ENCODE data around the gene ATG101. TPM values are rescaled to one million over a fixed set of nuclear protein-coding genes. Genes with fewer than 3 reads are reported as not detected.

ATG101 gene
- polyA plus RNA-seq, 1 of the 3 experiments (the other 2 are of a cell fraction), result 160 TPM

DNA sequence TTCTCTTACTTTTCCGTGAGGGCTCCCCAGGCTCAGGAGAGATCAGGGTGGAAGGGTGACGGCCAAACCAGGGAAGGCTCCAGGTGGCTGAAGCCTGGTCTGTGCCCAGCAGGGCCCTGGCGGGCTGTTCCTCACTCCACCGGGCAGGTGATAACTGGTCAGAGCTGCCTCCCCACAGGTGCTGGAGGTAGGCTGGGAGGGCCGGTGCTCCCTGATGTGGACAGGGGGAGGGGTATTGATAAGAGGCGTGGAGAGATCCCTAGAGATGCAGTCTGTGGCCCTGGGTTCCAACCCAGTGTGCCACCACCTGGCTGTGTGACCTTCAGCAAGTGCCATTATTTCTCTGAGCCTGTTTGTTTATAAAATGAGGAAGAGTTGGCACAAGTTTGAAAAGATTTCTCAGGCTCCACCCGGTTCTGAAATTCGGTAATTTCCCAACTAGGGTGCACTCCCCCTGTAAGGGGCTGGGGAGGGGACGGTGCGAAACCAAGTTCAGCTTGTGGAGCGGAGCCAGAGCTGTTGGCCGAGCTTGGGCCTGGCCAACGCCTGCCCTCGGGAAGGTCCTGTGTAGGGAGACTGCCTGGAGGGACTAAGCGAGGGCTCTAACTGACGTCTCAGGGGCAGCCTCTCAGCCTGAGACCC lies 19.5 kb upstream of the ATG101 start:
- peaks cover 8% of the 10 kb centered on the region for H3F3A ChIP-seq (replicated peaks; ENCODE audit: insufficient read depth)
- peaks cover 14% of the 10 kb centered on the region for H4K20me1 ChIP-seq (ENCODE audit: insufficient read depth)
- WGBS (ENCODE audit: low lambda C conversion rate), result 69% methylated on average over 12 of the region's 16 CpGs
- CTCF ChIA-PET, result interaction anchor here (1.3 to 15.6 kb wide), 4 partner anchors 9 to 23 kb away, joined by 4 to 279 read pairs (median 5); no protein-coding TSS in a partner anchor
- no peaks in the 10 kb centered on the region for H3K9me2 ChIP-seq
- peak overlapping the region; percentile 99 for H3K4me2 ChIP-seq
- H3K27me3 ChIP-seq (ENCODE audit: insufficient read depth), result no peaks in the 10 kb centered on the region
- peaks cover 8 to 12% of the 10 kb centered on the region in 2 experiments; a peak in 2 of 4 replicates for H3K4me1 ChIP-seq (ENCODE audit: control insufficient read depth in 1 of 2, insufficient read depth in 2 of 2, low read depth in 1 of 2, low read length in 1 of 2)
- H3K9me3 ChIP-seq, result no peaks in the 10 kb centered on the region
- no peak for TF ChIP-seq GATA2 (CRISPR knock-in tag; IDR thresholded peaks at IDR 0.05)
- no peak for TF ChIP-seq MEF2A (IDR thresholded peaks at IDR 0.05; ENCODE audit: borderline replicate concordance, low read depth)
- TF ChIP-seq SMC3 (IDR thresholded peaks at IDR 0.05; ENCODE audit: low read depth, low read length), result no peak
- no peak for TF ChIP-seq FOSL2 (IDR thresholded peaks at IDR 0.05; ENCODE audit: borderline replicate concordance, low read depth)
- TF ChIP-seq NFIC (IDR thresholded peaks at IDR 0.05; ENCODE audit: borderline replicate concordance), result no peak
- no peak for TF ChIP-seq GABPA (IDR thresholded peaks at IDR 0.05; ENCODE audit: low read depth)
- no peak for TF ChIP-seq EZH2phosphoT487 (IDR thresholded peaks at IDR 0.05; ENCODE audit: borderline replicate concordance, low read depth)
- TF ChIP-seq EP300 (IDR thresholded peaks at IDR 0.05; ENCODE audit: borderline replicate concordance in 1 of 2, low read depth in 1 of 2, low read length in 1 of 2), result no peak
- H3K36me3 ChIP-seq (replicated peaks in 1 of 2; ENCODE audit: control insufficient read depth in 1 of 2, insufficient read depth in 2 of 2, low read length in 1 of 2), result no peaks in the 10 kb centered on the region
- H3K4me3 ChIP-seq (ENCODE audit: low read depth in 2 of 2, low read length in 1 of 2), result peak overlapping the region; percentile 53 to 65
- no peak for DNase-seq
- H3K79me2 ChIP-seq (ENCODE audit: insufficient read depth), result no peaks in the 10 kb centered on the region
- peak overlapping the region; percentile 76 for H2AFZ ChIP-seq (ENCODE audit: low read depth)
- peak overlapping the region; percentile 97 for H3K9ac ChIP-seq
- peak overlapping the region in 1 of 2 experiments; percentile 71; a peak in 2 of 4 replicates for H3K27ac ChIP-seq (ENCODE audit: low read depth in 2 of 2, low read length in 1 of 2)
- POLR2A ChIA-PET, result interaction anchor here (0.6 to 1.4 kb wide), 3 partner anchors 11 to 47 kb away, joined by 3 read pairs; no protein-coding TSS in a partner anchor

DNA sequence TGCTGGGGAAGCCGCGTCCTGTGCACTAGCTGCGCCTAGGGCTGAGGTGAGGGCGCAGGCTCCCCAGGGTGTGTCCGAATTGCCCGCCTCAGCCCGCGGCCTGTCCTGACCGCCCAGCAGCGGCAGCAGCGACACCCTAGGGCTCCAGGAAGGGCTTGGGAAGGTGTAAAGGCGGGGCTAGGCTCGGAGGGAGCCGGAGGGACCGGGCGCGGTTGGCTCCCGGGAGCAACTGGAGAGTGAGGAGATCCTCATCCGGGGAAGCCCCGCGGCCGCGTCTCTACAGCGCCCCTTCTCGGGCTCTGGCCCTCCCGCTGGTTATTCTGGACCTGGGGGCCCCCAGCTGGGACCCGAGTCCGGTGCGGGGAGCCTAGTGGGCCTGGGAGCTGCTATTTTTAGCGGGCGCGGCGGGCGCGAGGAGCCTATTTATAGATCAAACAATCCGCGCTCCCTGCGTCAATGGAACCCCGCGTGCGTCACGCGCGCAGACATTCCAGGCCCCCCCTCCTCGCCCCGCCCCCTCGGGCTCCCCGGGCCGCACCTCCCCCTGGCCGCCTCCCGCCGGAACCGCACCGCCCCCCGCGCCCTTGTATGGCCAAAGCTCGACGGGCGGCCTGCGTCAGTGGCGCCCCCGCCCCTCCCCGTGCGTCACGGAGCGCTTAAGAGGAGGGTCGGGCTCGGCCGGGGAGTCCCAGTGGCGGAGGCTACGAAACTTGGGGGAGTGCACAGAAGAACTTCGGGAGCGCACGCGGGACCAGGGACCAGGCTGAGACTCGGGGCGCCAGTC lies 18.8 kb upstream of the ATG101 start, which contains the start of gene NR4A1:
TSS of gene NR4A1 (plus strand) at position 685 of the 784 bp plus-strand sequence. CDS start 2,887 bp downstream, outside the sequence.
- Histone ChIP-seq H3K9me3 (no peaks in the 10 kb centered on the region), H3K36me3 (replicated peaks in 1 of 2; ENCODE audit: control insufficient read depth in 1 of 2, insufficient read depth in 2 of 2, low read length in 1 of 2) (no peaks in the 10 kb centered on the region), H4K20me1 (ENCODE audit: insufficient read depth) (peaks cover 14% of the 10 kb centered on the region), H3K9me2 (no peaks in the 10 kb centered on the region), H3K79me2 (ENCODE audit: insufficient read depth) (no peaks in the 10 kb centered on the region), H3K4me1 (ENCODE audit: control insufficient read depth in 1 of 2, insufficient read depth in 2 of 2, low read depth in 1 of 2, low read length in 1 of 2) (peaks cover 8 to 12% of the 10 kb centered on the region in 2 experiments; a peak in 2 of 4 replicates), H3K4me3 (ENCODE audit: low read depth in 2 of 2, low read length in 1 of 2) (peak within 1 kb of the TSS; percentile 53 to 65), H2AFZ (ENCODE audit: low read depth) (peak within 1 kb of the TSS; percentile 76), H3F3A (replicated peaks; ENCODE audit: insufficient read depth) (peaks cover 8% of the 10 kb centered on the region), H3K27ac (ENCODE audit: low read depth in 2 of 2, low read length in 1 of 2) (peak within 1 kb of the TSS in 1 of 2 experiments; percentile 71; a peak in 3 of 4 replicates), H3K4me2 (peak within 1 kb of the TSS; percentile 99), H3K9ac (peak within 1 kb of the TSS; percentile 97), H3K27me3 (ENCODE audit: insufficient read depth) (no peaks in the 10 kb centered on the region)
- POLR2A ChIA-PET, result interaction anchor here (1.0 to 1.4 kb wide), 2 partner anchors 12 to 22 kb away, joined by 3 read pairs; no protein-coding TSS in a partner anchor
- 3% methylated on average over 52 of the region's 77 CpGs for WGBS (ENCODE audit: low lambda C conversion rate)
- CTCF ChIA-PET, result interaction anchor here (0.7 to 15.6 kb wide), 8 partner anchors 10 to 161 kb away, joined by 3 to 279 read pairs (median 4); partner anchors contain the start of gene ATG101
- DNase-seq, result peak; percentile 98
- TF ChIP-seq, protein P1, sequence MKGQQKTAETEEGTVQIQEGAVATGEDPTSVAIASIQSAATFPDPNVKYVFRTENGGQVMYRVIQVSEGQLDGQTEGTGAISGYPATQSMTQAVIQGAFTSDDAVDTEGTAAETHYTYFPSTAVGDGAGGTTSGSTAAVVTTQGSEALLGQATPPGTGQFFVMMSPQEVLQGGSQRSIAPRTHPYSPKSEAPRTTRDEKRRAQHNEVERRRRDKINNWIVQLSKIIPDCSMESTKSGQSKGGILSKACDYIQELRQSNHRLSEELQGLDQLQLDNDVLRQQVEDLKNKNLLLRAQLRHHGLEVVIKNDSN (IDR thresholded peaks at IDR 0.05; ENCODE audit: borderline replicate concordance, low read depth), result no peak
- TF ChIP-seq GATA2 (CRISPR knock-in tag; IDR thresholded peaks at IDR 0.05), result no peak
- TF ChIP-seq, protein P2, sequence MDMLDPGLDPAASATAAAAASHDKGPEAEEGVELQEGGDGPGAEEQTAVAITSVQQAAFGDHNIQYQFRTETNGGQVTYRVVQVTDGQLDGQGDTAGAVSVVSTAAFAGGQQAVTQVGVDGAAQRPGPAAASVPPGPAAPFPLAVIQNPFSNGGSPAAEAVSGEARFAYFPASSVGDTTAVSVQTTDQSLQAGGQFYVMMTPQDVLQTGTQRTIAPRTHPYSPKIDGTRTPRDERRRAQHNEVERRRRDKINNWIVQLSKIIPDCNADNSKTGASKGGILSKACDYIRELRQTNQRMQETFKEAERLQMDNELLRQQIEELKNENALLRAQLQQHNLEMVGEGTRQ (IDR thresholded peaks at IDR 0.05; ENCODE audit: borderline replicate concordance, low read depth, low read length), result no peak
- no peak for TF ChIP-seq FOSL2 (IDR thresholded peaks at IDR 0.05; ENCODE audit: borderline replicate concordance, low read depth)
- TF ChIP-seq SMC3 (IDR thresholded peaks at IDR 0.05; ENCODE audit: low read depth, low read length), result no peak
- TF ChIP-seq RCOR1 (IDR thresholded peaks at IDR 0.05; ENCODE audit: low read length), result no peak
- TF ChIP-seq, protein P3, sequence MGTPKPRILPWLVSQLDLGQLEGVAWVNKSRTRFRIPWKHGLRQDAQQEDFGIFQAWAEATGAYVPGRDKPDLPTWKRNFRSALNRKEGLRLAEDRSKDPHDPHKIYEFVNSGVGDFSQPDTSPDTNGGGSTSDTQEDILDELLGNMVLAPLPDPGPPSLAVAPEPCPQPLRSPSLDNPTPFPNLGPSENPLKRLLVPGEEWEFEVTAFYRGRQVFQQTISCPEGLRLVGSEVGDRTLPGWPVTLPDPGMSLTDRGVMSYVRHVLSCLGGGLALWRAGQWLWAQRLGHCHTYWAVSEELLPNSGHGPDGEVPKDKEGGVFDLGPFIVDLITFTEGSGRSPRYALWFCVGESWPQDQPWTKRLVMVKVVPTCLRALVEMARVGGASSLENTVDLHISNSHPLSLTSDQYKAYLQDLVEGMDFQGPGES (IDR thresholded peaks at IDR 0.05; ENCODE audit: low read depth, low read length), result no peak
- TF ChIP-seq POLR2AphosphoS5 (IDR thresholded peaks at IDR 0.05; ENCODE audit: low read depth, low read length), result no peak
- no peak for TF ChIP-seq TAF1 (IDR thresholded peaks at IDR 0.05; ENCODE audit: borderline replicate concordance, low read depth, low read length)
- TF ChIP-seq, protein P4, sequence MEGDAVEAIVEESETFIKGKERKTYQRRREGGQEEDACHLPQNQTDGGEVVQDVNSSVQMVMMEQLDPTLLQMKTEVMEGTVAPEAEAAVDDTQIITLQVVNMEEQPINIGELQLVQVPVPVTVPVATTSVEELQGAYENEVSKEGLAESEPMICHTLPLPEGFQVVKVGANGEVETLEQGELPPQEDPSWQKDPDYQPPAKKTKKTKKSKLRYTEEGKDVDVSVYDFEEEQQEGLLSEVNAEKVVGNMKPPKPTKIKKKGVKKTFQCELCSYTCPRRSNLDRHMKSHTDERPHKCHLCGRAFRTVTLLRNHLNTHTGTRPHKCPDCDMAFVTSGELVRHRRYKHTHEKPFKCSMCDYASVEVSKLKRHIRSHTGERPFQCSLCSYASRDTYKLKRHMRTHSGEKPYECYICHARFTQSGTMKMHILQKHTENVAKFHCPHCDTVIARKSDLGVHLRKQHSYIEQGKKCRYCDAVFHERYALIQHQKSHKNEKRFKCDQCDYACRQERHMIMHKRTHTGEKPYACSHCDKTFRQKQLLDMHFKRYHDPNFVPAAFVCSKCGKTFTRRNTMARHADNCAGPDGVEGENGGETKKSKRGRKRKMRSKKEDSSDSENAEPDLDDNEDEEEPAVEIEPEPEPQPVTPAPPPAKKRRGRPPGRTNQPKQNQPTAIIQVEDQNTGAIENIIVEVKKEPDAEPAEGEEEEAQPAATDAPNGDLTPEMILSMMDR (IDR thresholded peaks at IDR 0.05), result peak; percentile 25
- no peak for TF ChIP-seq NFIC (IDR thresholded peaks at IDR 0.05; ENCODE audit: borderline replicate concordance)
- no peak; the same call in 1 of the 2 replicates for TF ChIP-seq TCF12 (IDR thresholded peaks at IDR 0.05)
- TF ChIP-seq MXI1 (IDR thresholded peaks at IDR 0.05; ENCODE audit: low read depth, low read length), result no peak; the same call in 1 of the 2 replicates
- TF ChIP-seq RAD21 (IDR thresholded peaks at IDR 0.05; ENCODE audit: low read length), result no peak
- TF ChIP-seq RXRA (IDR thresholded peaks at IDR 0.05; ENCODE audit: borderline replicate concordance, low read depth), result no peak
- TF ChIP-seq RFX5 (IDR thresholded peaks at IDR 0.05; ENCODE audit: low read length), result no peak

Data from SK-N-SH (cell line).